Fibroblast of skin of back (primary cell): ENCODE data around the gene VRK2.
"Not testable (repeated sequence)": the region's sequence is repeated elsewhere in the genome, so short reads cannot be mapped to it uniquely, and the experiment has no call there.

Experiments
- DNase-seq: peaks from one replicate; pipeline ENCODE4 v3.0.0-alpha.2; 2013

The VRK2 gene

DNA sequence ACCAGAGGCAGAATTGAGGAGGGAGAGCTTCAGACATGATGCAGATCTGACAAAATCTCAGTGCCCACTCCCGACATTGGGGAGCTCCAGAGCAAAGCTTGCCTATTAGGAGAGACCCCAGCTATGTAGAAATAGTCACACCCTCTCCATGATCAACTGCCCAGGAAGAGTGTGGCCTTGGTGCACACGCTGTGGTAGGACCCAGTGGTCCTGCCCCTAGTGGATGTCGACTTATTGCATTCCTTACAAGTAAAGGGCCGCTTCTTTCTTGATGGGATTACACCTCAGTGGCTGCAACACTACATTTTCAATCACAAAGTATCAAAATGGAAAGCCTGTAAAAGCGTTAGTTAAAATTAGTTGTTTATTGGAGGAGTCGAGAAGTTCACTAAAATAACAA lies 64.2 kb downstream of the VRK2 start:
- no peak for DNase-seq

GRCh38 chr2:58113563-58113962 lies 67.0 kb downstream of the VRK2 start:
- DNase-seq, result not testable (repeated sequence)

DNA sequence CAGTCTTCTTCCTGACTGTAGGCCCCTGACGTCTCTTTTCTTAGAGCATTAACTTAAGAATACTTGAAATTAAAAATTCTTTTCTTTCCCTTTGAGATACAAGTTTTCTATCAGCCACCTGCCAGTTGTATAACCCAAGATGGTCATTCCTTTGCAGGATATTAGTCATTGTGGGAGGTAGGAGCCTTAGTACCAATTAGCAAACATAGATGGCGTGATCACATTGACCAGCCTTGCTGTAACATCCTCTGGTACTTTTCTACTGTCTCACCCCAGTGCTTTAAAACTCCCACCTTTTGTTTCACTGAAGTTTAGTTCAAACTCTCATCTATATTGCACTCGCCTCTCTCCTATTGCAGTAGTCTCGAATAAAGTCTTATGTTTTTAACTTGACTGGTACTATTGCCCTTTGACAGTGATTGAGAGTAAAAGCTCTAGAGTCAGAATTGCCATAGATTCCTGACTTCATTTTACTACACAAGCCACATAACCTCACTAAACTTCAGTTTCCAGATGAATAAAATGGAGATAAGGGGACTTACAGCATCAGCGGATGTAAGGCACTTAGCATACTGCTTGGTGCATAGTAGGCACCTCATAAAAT lies 74.1 kb downstream of the VRK2 start:
- no peak for DNase-seq

DNA sequence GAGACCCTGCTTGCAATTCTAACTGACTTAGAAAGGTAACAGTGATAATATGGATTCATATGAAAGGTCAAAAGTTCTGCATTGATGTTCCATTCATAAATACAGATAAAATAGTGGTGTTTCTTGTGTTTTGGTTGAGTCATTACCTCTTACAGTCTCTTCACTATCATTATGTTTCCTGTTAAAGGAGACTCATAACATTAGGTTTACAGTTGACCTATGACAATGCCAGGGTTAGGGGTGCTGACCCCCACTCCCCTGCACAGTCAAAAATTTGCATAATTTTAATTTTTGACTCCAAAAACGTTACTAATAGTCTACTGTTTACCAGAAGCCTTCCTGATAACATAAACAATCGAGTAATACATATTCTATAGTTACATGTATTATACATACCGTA lies 75.4 kb downstream of the VRK2 start:
- no peak for DNase-seq

DNA sequence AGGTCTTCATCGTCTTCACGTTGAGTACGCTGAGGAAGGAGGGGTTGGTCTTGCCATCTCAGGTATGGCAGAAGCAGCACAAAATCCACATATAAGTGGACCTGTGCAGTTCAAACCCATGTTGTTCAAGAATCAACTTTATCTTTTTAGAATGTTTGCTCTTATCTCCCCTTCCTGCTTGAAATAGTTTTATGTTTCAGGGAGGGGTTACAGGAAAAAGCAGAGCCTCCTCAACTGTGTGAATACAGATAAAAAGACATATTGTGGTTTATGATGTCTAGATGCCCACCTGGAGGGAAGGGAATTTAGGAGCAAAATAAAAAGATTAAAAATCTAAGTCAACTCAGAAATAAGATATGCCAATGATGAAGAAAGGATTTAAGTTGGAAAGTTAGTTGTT lies 75.9 kb downstream of the VRK2 start:
- no peak for DNase-seq

- DNase-seq, result no peak
Measured at GRCh38 chr2:58127111-58127510, 80.5 kb downstream of the VRK2 start.

DNA sequence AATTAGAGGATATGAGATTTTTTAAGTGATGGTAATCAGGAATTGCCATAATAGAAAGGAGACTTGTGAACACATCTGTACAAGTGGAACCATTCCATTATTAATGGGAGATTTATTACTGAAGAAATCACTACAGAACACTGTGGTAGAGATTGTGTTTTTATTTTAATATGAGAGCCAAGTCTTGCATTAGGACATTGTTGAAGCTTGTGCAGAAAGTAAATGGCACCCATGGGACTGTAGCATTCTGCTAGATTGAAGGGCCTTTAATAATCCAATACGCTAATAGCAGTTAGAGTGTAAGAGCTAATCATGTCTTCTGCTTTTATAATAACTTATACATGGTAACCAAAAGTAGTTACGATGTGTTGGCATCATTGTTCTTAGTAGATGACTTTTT lies 83.6 kb downstream of the VRK2 start:
- DNase-seq, result no peak

- peak; percentile 11 for DNase-seq
Measured at GRCh38 chr2:58131191-58132011, 84.8 kb downstream of the VRK2 start.

DNA sequence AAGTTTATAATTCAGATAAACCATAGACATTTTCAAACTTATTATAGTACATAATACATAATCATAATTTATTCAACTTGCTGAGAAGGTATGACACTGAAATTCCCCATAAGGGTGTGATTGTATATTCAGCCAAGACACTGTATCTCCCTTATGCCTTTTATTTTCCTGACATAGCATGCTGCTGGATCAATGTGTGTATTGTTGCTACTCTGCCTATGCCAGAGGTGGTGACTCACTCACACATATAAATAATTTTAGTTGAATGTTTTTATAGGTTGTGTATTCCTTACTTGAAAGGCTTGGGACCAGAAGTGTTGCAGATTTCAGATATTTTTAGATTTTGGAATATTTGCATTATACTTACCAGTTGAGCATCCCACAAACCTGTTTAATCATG lies 86.8 kb downstream of the VRK2 start:
- peak; percentile 5 for DNase-seq

DNA sequence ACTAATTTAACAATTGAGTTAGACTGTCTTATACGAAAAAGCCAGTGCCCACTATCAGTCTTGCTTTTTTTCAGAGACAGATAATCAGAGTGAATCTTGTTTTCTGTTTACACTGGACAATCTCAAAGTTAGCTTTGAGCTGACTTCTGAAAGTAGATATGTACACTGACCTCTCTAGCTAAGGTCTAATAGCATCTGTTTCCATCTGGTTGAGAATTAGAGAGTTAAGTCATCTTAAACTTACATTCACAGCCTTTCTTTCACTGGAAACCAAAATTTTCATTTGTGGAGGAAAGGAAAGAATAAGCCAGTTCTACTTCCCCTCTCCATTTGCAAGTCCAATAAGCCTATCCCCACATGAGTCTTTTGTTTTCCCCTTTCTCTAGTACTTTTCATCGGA lies 89.3 kb downstream of the VRK2 start:
- no peak for DNase-seq

GRCh38 chr2:58137221-58137620 lies 90.6 kb downstream of the VRK2 start:
- DNase-seq, result peak; percentile 59

GRCh38 chr2:58137856-58138255 lies 91.2 kb downstream of the VRK2 start:
- DNase-seq, result no peak

DNA sequence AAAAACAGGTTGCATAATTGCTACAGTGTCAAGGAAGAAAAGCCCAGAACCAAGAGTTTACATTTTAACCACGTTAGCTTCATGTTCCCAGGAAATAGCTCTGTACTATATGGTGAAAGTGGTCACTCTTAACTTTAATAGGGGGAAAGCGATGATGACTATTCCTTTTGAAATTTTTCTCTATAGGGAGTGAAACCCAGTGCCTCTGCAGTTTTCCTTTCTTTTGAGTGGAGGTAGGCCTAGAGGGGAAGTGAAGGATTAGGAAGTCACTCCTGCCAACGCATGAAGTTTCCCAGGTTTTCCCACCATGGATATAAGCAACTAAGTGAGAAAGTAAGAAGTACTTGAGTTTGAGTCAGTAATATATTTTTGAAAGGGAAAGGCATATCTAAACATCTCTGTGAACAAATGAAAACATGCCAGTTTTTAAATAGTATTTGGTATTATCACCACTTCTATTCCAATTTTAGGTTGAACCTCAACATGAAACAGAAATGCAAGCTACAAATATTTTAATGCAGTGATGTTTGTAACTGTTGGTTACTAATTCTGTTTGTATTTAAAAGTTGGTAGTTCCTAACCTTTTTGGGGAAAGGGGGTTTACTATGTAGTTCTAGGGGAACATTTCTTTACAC lies 91.9 kb downstream of the VRK2 start:
- DNase-seq, result no peak

DNA sequence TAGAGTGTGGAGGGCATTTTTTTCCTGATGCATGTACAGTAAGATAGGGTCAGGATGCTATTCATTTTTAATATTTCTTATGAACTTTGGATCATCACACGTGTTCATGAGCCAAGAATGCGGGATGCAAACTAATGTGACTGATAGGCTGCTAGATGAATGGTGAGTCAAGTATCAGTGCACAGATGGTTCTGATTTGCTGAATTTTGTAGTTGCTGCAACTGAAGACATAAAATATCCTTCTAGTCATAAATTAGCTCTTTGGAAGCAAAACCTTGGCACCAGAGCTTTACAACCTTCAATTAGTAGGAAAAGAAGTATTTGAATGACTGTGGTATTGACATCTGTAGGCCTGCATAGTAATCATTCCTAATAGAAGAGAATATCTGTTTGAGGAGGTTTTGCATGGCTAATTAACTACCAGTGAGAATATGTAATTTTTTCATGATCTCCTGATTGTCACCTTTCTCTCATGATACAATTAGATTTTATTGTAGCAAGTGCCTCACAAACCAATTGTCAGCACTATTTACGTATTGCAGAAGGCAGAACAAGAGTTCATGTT lies 94.0 kb downstream of the VRK2 start:
- DNase-seq, result peak; percentile 37

DNA sequence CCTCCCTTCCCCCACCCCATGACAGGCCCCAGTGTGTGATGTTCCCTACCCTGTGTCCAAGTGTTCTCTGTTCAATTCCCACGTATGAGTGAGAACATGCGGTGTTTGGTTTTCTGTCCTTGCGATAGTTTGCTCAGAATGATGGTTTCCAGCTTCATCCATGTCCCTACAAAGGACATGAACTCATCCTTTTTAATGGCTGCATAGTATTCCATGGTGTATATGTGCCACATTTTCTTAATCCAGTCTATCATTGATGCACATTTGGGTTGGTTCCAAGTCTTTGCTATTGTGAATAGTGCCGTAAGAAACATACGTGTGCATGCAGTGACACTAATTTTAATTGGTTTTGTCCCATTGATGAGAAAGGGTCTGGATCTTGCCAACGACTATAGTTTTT lies 99.2 kb downstream of the VRK2 start:
- not testable (repeated sequence) for DNase-seq

DNA sequence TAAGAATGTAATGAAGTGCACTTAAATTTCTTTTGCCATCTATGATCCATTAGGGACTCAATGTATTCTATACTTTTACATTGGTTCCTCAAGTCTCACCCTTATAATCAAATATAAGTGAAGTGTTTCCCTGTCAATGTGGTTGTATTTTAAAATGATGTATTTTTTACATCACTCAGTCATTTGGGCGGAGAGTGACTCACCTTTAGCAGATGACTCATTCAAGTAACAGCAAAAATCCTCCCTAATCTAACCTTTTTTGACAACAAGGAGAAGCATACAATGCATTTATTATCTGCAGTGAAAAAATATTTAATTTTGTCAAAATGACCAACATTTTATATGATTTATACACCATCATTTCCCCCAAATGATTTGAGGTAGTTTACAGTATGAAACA lies 100.1 kb downstream of the VRK2 start:
- DNase-seq, result peak; percentile 23

DNA sequence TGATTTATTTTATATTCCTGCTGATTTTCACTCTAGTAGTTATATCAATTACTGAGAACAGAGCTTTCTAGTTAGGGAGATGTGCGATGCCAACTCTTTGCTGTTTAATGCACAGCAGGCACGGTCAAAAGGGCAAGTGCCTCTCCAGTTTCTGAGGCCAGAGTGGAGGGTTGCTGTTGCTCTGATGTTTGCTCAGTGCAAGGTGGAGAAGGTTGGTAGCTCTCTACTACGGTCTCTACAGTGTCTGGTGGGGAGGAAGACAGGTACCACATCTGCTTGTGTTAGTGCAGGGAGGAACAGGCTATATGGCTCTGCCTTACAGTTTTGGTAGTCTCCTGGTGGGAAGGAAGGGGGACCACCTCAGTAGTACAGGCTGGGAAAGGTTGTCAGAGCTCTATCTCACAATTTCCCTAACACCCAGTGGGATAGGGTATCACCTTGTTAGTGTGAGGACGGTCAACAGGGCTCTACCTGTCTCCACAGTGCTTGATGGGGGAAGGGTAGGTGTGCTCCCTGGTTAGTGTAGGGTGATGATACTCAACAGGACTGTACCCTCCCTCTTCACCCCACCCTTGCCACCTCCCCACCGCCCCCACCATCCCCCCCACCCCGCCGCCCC lies 108.7 kb downstream of the VRK2 start:
- no peak for DNase-seq

- peak; percentile 1 for DNase-seq
Measured at GRCh38 chr2:58156780-58157179, 110.2 kb downstream of the VRK2 start.

- DNase-seq, result no peak
Measured at GRCh38 chr2:58157754-58158153, 111.1 kb downstream of the VRK2 start.

GRCh38 chr2:58158481-58158880 lies 111.9 kb downstream of the VRK2 start:
- no peak for DNase-seq

DNA sequence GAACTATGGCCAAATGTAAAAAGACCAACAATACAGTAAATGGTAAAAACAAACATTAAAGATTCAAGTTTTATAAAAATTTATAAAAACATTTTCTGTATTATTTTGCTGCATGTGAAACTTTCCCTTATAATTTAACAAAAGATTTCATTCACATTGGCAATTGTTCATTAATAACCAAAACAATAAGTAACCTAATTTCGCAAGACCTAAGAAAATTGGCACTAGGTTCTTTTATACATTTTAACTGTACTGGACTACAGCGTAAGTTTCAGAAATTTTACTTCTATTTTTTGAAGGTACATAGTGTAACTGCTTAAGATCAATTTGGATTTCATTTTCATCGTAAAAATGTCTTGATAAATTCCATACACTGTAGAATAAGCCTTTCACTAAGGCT lies 117.3 kb downstream of the VRK2 start:
- DNase-seq, result no peak

DNA sequence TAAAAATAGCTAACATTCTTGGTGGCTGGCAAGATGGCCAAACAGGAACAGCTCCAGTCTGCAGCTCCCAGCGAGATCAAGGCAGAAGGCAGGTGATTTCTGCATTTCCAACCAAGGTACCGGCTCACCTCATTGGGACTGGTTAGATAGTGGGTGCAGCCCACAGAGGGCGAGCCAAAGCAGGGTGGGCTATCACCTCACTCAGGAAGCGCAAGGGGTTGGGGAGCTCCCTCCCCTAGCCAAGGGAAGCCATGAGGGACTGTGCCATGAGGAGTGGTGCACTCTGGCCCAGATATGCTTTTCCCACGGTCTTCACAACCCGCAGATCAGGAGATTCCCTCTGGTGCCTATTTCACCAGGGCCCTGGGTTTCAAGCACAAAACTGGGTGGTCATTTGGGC lies 121.5 kb downstream of the VRK2 start:
- not testable (repeated sequence) for DNase-seq

- not testable (repeated sequence) for DNase-seq
Measured at GRCh38 chr2:58169845-58170244, 123.2 kb downstream of the VRK2 start.
